HepG2 (cell line): ENCODE data around the gene WDFY1. TPM values are rescaled to one million over a fixed set of nuclear protein-coding genes. Genes with fewer than 3 reads are reported as not detected.

ENCODE experiments used
- KLF11 ChIP-seq: IDR thresholded peaks from 2 replicates; pipeline ENCODE4 v1.6.1; 2016; ENCODE audit warnings: missing compliant biosample characterization
- PRMT3 ChIP-seq: sonication (generic); formaldehyde crosslinking; IDR thresholded peaks from 2 replicates; pipeline ENCODE4 v1.8.1; 2022; ENCODE audit warnings: low read depth, mild to moderate bottlenecking, moderate library complexity, missing genetic modification reagents, borderline replicate concordance
- SAFB2 ChIP-seq: sonication (generic); formaldehyde crosslinking; IDR thresholded peaks from 2 replicates; pipeline ENCODE4 v1.5.1; 2020; ENCODE audit warnings: missing genetic modification reagents, low read depth, mild to moderate bottlenecking, borderline replicate concordance
- ZMAT3 ChIP-seq: sonication (generic); formaldehyde crosslinking; conservative IDR thresholded peaks from 2 replicates; pipeline ENCODE4 v1.7.0; 2021; ENCODE audit warnings: missing genetic modification reagents
- ZNF589 ChIP-seq: sonication (generic); formaldehyde crosslinking; conservative IDR thresholded peaks from 2 replicates; pipeline ENCODE4 v1.8.0; 2022; ENCODE audit warnings: mild to moderate bottlenecking, moderate library complexity, missing genetic modification reagents
- ZSCAN21 ChIP-seq: sonication (generic); formaldehyde crosslinking; IDR thresholded peaks from 2 replicates; pipeline ENCODE4 v1.8.0; 2022; ENCODE audit warnings: mild to moderate bottlenecking, missing genetic modification reagents, moderate library complexity, borderline replicate concordance
- polyA plus RNA-seq, 8 experiments: library from polyadenylated mRNA; depleted of rRNA in 3 of 8; stranded (reverse) in 7 of 8; unstranded in 1 of 8; fragments of >200 nt; fragmentation: Illumina TruSeq in 4 of 8; extraction: Trizol in 4 of 8; gene quantifications; 2 replicates each; pipeline versions ENCODE4 v1.2.1 to v1.2.3, GENCODE V29; 2011 to 2016; ENCODE audit warnings: low read depth in 4 of 8, missing spikeins in 1 of 8, mixed read lengths in 1 of 8; ENCODE audit not compliant: insufficient read depth in 1 of 8
- total RNA-seq, 5 experiments: library from RNA; depleted of rRNA; stranded (reverse); fragments of >200 nt; fragmentation: Illumina TruSeq; extraction: Trizol; gene quantifications; 2 replicates each; pipeline ENCODE4 v1.2.3, GENCODE V29; 2016; ENCODE audit warnings: low read depth in 1 of 5
- TF ChIP-seq, protein P1 (sequence below): sonication (generic); formaldehyde crosslinking; IDR thresholded peaks from 2 replicates; pipeline ENCODE4 v1.9.0; 2022; ENCODE audit warnings: missing genetic modification reagents, mild to moderate bottlenecking, borderline replicate concordance
- TF ChIP-seq, protein P2 (sequence below): sonication (generic); formaldehyde crosslinking; IDR thresholded peaks from 2 replicates; pipeline ENCODE4 v1.5.1; 2020; ENCODE audit warnings: mild to moderate bottlenecking, missing genetic modification reagents
- TF ChIP-seq, protein P3 (sequence below): IDR thresholded peaks from 2 replicates; pipeline ENCODE4 v1.6.1; 2018; ENCODE audit warnings: missing genetic modification reagents
- TF ChIP-seq, protein P4 (sequence below): sonication (generic); formaldehyde crosslinking; IDR thresholded peaks from 2 replicates; pipeline ENCODE4 v1.4.0; 2020; ENCODE audit warnings: missing genetic modification reagents
- TF ChIP-seq, protein P5 (sequence below): sonication (generic); formaldehyde crosslinking; IDR thresholded peaks from 2 replicates; pipeline ENCODE4 v1.4.0; 2020; ENCODE audit warnings: missing genetic modification reagents
- TF ChIP-seq, protein P6 (sequence below): sonication (generic); formaldehyde crosslinking; IDR thresholded peaks from 2 replicates; pipeline ENCODE4 v1.5.0; 2020; ENCODE audit warnings: missing genetic modification reagents, mild to moderate bottlenecking, borderline replicate concordance
- TF ChIP-seq, protein P7 (sequence below): IDR thresholded peaks from 2 replicates; pipeline ENCODE4 v1.4.0; 2020; ENCODE audit warnings: mild to moderate bottlenecking, missing genetic modification reagents

Gene WDFY1
- total and polyA plus RNA-seq, 2 of the 13 experiments (the other 11 are each of a cell fraction or from before 2014, with no cell fraction given), result 77.0 to 78.4 TPM

DNA sequence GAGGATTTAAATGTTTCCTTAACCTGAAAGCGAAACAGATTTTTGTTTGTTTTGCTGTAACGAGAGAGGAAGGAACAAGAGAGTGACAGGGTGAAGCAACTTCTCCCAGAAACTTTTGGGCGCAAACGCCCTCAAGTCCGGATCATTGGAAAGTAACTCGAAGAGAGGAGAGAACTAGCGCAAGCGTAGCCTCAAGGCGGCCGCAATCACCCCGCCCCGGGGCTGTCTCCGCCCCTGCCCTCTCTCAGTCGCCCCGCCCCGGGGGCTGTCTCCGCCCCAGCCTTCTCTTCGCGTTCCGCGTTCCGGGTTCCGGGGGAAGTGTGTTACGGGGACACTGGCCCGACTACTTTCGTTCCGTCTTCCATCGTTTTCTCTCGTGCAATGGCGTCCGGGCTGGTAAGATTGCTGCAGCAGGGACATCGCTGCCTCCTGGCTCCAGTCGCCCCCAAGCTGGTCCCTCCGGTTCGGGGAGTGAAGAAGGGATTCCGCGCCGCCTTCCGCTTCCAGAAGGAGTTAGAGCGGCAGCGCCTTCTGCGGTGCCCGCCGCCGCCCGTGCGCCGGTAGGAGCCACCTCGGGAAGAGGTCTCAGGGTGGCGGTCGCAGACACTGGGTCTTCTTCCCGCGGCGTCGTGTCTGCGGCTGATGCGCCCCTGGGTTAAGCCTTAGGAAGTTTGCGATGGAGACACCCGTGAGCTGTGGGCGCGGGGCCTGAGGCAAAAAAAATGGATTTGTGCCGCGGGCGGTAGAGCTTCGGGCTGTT is 12.1 kb upstream of the WDFY1 start, which contains the start of gene MRPL44 (continued):
- TF ChIP-seq, protein P1, sequence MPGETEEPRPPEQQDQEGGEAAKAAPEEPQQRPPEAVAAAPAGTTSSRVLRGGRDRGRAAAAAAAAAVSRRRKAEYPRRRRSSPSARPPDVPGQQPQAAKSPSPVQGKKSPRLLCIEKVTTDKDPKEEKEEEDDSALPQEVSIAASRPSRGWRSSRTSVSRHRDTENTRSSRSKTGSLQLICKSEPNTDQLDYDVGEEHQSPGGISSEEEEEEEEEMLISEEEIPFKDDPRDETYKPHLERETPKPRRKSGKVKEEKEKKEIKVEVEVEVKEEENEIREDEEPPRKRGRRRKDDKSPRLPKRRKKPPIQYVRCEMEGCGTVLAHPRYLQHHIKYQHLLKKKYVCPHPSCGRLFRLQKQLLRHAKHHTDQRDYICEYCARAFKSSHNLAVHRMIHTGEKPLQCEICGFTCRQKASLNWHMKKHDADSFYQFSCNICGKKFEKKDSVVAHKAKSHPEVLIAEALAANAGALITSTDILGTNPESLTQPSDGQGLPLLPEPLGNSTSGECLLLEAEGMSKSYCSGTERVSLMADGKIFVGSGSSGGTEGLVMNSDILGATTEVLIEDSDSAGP (CRISPR knock-in tag), result peak; percentile 98
- peak; percentile 98 for TF ChIP-seq ZMAT3 (CRISPR knock-in tag)
- TF ChIP-seq KLF11 (CRISPR knock-in tag), result peak; percentile 96; the same call in 1 of the 2 replicates
- TF ChIP-seq, protein P2, sequence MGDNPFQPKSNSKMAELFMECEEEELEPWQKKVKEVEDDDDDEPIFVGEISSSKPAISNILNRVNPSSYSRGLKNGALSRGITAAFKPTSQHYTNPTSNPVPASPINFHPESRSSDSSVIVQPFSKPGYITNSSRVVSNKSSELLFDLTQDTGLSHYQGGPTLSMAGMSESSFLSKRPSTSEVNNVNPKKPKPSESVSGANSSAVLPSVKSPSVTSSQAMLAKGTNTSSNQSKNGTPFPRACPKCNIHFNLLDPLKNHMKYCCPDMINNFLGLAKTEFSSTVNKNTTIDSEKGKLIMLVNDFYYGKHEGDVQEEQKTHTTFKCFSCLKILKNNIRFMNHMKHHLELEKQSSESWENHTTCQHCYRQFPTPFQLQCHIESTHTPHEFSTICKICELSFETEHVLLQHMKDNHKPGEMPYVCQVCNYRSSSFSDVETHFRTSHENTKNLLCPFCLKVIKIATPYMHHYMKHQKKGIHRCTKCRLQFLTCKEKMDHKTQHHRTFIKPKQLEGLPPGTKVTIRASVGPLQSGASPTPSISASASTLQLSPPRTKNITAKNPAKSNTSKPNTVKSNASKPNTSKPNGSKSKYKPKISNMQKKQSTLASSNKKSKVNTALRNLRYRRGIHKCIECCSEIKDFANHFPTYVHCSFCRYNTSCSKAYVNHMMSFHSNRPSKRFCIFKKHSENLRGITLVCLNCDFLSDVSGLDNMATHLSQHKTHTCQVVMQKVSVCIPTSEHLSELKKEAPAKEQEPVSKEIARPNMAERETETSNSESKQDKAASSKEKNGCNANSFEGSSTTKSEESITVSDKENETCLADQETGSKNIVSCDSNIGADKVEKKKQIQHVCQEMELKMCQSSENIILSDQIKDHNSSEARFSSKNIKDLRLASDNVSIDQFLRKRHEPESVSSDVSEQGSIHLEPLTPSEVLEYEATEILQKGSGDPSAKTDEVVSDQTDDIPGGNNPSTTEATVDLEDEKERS (CRISPR knock-in tag), result peak; percentile 98
- TF ChIP-seq, protein P3, sequence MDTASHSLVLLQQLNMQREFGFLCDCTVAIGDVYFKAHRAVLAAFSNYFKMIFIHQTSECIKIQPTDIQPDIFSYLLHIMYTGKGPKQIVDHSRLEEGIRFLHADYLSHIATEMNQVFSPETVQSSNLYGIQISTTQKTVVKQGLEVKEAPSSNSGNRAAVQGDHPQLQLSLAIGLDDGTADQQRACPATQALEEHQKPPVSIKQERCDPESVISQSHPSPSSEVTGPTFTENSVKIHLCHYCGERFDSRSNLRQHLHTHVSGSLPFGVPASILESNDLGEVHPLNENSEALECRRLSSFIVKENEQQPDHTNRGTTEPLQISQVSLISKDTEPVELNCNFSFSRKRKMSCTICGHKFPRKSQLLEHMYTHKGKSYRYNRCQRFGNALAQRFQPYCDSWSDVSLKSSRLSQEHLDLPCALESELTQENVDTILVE (CRISPR knock-in tag), result peak; percentile 98
- TF ChIP-seq, protein P4, sequence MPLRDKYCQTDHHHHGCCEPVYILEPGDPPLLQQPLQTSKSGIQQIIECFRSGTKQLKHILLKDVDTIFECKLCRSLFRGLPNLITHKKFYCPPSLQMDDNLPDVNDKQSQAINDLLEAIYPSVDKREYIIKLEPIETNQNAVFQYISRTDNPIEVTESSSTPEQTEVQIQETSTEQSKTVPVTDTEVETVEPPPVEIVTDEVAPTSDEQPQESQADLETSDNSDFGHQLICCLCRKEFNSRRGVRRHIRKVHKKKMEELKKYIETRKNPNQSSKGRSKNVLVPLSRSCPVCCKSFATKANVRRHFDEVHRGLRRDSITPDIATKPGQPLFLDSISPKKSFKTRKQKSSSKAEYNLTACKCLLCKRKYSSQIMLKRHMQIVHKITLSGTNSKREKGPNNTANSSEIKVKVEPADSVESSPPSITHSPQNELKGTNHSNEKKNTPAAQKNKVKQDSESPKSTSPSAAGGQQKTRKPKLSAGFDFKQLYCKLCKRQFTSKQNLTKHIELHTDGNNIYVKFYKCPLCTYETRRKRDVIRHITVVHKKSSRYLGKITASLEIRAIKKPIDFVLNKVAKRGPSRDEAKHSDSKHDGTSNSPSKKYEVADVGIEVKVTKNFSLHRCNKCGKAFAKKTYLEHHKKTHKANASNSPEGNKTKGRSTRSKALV (CRISPR knock-in tag), result peak; percentile 96
- TF ChIP-seq ZSCAN21, result peak; percentile 95; the same call in 1 of the 2 replicates
- TF ChIP-seq, protein P5, sequence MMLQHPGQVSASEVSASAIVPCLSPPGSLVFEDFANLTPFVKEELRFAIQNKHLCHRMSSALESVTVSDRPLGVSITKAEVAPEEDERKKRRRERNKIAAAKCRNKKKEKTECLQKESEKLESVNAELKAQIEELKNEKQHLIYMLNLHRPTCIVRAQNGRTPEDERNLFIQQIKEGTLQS (CRISPR knock-in tag), result peak; percentile 80
- peak; percentile 92; the same call in 1 of the 2 replicates for TF ChIP-seq SAFB2 (CRISPR knock-in tag)
- 0 out of 2 replicates have a peak, but pooled peaks have one; percentile 75 for TF ChIP-seq ZNF589
- TF ChIP-seq PRMT3, result no peak
- TF ChIP-seq, protein P6, sequence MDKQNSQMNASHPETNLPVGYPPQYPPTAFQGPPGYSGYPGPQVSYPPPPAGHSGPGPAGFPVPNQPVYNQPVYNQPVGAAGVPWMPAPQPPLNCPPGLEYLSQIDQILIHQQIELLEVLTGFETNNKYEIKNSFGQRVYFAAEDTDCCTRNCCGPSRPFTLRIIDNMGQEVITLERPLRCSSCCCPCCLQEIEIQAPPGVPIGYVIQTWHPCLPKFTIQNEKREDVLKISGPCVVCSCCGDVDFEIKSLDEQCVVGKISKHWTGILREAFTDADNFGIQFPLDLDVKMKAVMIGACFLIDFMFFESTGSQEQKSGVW (CRISPR knock-in tag), result no peak; the same call in 1 of the 2 replicates
- TF ChIP-seq, protein P7, sequence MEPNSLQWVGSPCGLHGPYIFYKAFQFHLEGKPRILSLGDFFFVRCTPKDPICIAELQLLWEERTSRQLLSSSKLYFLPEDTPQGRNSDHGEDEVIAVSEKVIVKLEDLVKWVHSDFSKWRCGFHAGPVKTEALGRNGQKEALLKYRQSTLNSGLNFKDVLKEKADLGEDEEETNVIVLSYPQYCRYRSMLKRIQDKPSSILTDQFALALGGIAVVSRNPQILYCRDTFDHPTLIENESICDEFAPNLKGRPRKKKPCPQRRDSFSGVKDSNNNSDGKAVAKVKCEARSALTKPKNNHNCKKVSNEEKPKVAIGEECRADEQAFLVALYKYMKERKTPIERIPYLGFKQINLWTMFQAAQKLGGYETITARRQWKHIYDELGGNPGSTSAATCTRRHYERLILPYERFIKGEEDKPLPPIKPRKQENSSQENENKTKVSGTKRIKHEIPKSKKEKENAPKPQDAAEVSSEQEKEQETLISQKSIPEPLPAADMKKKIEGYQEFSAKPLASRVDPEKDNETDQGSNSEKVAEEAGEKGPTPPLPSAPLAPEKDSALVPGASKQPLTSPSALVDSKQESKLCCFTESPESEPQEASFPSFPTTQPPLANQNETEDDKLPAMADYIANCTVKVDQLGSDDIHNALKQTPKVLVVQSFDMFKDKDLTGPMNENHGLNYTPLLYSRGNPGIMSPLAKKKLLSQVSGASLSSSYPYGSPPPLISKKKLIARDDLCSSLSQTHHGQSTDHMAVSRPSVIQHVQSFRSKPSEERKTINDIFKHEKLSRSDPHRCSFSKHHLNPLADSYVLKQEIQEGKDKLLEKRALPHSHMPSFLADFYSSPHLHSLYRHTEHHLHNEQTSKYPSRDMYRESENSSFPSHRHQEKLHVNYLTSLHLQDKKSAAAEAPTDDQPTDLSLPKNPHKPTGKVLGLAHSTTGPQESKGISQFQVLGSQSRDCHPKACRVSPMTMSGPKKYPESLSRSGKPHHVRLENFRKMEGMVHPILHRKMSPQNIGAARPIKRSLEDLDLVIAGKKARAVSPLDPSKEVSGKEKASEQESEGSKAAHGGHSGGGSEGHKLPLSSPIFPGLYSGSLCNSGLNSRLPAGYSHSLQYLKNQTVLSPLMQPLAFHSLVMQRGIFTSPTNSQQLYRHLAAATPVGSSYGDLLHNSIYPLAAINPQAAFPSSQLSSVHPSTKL (CRISPR knock-in tag), result peak; percentile 89
